ENCODE data around the gene HIRIP3. TPM values are rescaled to one million over a fixed set of nuclear protein-coding genes. Genes with fewer than 3 reads are reported as not detected.

Gene HIRIP3
- polyA plus RNA-seq, 1 of the 3 experiments (the other 2 are of a cell fraction): 18.9 TPM

- 89% methylated on average over 5 of the region's 5 CpGs for WGBS (ENCODE audit: low lambda C conversion rate)
- POLR2A ChIA-PET: no interaction called here
- Histone ChIP-seq H2AFZ (ENCODE audit: low read depth) (no peak overlapping the region), H3K4me2 (no peak overlapping the region), H3K79me2 (ENCODE audit: insufficient read depth) (no peaks in the 10 kb centered on the region), H3K27me3 (ENCODE audit: insufficient read depth) (no peaks in the 10 kb centered on the region), H3K27ac (ENCODE audit: low read depth in 2 of 2, low read length in 1 of 2) (no peak overlapping the region), H3K4me1 (ENCODE audit: control insufficient read depth in 1 of 2, insufficient read depth in 2 of 2, low read depth in 1 of 2, low read length in 1 of 2) (no peaks in the 10 kb centered on the region), H4K20me1 (ENCODE audit: insufficient read depth) (no peaks in the 10 kb centered on the region), H3F3A (replicated peaks; ENCODE audit: insufficient read depth) (no peaks in the 10 kb centered on the region), H3K4me3 (ENCODE audit: low read depth in 2 of 2, low read length in 1 of 2) (no peak overlapping the region), H3K9me2 (no peaks in the 10 kb centered on the region), H3K36me3 (replicated peaks in 1 of 2; ENCODE audit: control insufficient read depth in 1 of 2, insufficient read depth in 2 of 2, low read length in 1 of 2) (peaks cover 36 to 97% of the 10 kb centered on the region in 2 experiments), H3K9ac (no peak overlapping the region), H3K9me3 (no peaks in the 10 kb centered on the region)
- no peak for DNase-seq
- CTCF ChIA-PET: no interaction called here
- no peak for TF ChIP-seq NRF1 (IDR thresholded peaks at IDR 0.05; ENCODE audit: low read depth, low read length)
- TF ChIP-seq MEF2A (IDR thresholded peaks at IDR 0.05; ENCODE audit: borderline replicate concordance, low read depth): no peak
- no peak for TF ChIP-seq FOXJ3 (CRISPR knock-in tag; IDR thresholded peaks at IDR 0.05)
- TF ChIP-seq MAX (IDR thresholded peaks at IDR 0.05; ENCODE audit: low read depth): no peak
- no peak for TF ChIP-seq SIN3A (IDR thresholded peaks at IDR 0.05; ENCODE audit: borderline replicate concordance, low read depth, low read length)
- no peak for TF ChIP-seq RXRA (IDR thresholded peaks at IDR 0.05; ENCODE audit: borderline replicate concordance, low read depth)
- no peak for TF ChIP-seq REST (IDR thresholded peaks at IDR 0.05; ENCODE audit: low read depth, low read length)
- no peak for TF ChIP-seq NFIC (IDR thresholded peaks at IDR 0.05; ENCODE audit: borderline replicate concordance)
- TF ChIP-seq RAD21 (IDR thresholded peaks at IDR 0.05; ENCODE audit: low read length): no peak
- TF ChIP-seq USF1 (IDR thresholded peaks at IDR 0.05; ENCODE audit: borderline replicate concordance, low read depth): no peak
- TF ChIP-seq ELF1 (IDR thresholded peaks at IDR 0.05): no peak
- no peak for TF ChIP-seq RFX5 (IDR thresholded peaks at IDR 0.05; ENCODE audit: low read length)
- no peak for TF ChIP-seq PBX3 (IDR thresholded peaks at IDR 0.05)
- no peak for TF ChIP-seq SMC3 (IDR thresholded peaks at IDR 0.05; ENCODE audit: low read depth, low read length)
- no peak for TF ChIP-seq FOSL2 (IDR thresholded peaks at IDR 0.05; ENCODE audit: borderline replicate concordance, low read depth)
- TF ChIP-seq POLR2AphosphoS5 (IDR thresholded peaks at IDR 0.05; ENCODE audit: low read depth, low read length): no peak
- TF ChIP-seq IRF3 (IDR thresholded peaks at IDR 0.05; ENCODE audit: low read depth, low read length): no peak
- TF ChIP-seq CHD2 (IDR thresholded peaks at IDR 0.05; ENCODE audit: low read length, partially characterized antibody): no peak
Measured at GRCh38 chr16:29984764-29985147, 10.7 kb downstream of the HIRIP3 start.
